Trophoblast cell (in vitro differentiated cells and primary cell): ENCODE results near the gene TAF1A.

Source experiments
- DNase-seq, 2 donors: peaks; one replicate each; pipeline ENCODE4 v3.0.0-alpha.2; 2016
- H2AFZ ChIP-seq: 2 replicates; pipeline ENCODE4 v1.6.1; 2013; ENCODE audit warnings: low read length, moderate library complexity, mild to moderate bottlenecking; ENCODE audit not compliant: insufficient read depth, poor library complexity
- H2AK5ac ChIP-seq: 2 replicates; pipeline ENCODE4 v1.6.1; 2013; ENCODE audit warnings: mild to moderate bottlenecking, low read length
- H2BK120ac ChIP-seq: 2 replicates; pipeline ENCODE4 v1.6.1; 2013; ENCODE audit warnings: low read length, mild to moderate bottlenecking, moderate library complexity; ENCODE audit not compliant: insufficient read depth, poor library complexity
- H2BK12ac ChIP-seq: 2 replicates; pipeline ENCODE4 v1.6.1; 2013; ENCODE audit warnings: mild to moderate bottlenecking, low read length, moderate library complexity
- H2BK5ac ChIP-seq: 2 replicates; pipeline ENCODE4 v1.6.1; 2013; ENCODE audit warnings: low read length, low read depth, moderate library complexity, mild to moderate bottlenecking; ENCODE audit not compliant: poor library complexity
- H3K14ac ChIP-seq: 2 replicates; pipeline ENCODE4 v1.6.1; 2013; ENCODE audit warnings: mild to moderate bottlenecking, low read length
- H3K18ac ChIP-seq: 2 replicates; pipeline ENCODE4 v1.6.1; 2013; ENCODE audit warnings: mild to moderate bottlenecking, low read length
- H3K23ac ChIP-seq: 2 replicates; pipeline ENCODE4 v1.6.1; 2013; ENCODE audit warnings: low read length
- H3K27ac ChIP-seq: 2 replicates; pipeline ENCODE4 v1.5.1; 2013; ENCODE audit warnings: low read depth, mild to moderate bottlenecking, inconsistent platforms, low read length, moderate library complexity
- H3K27me3 ChIP-seq: 2 replicates; pipeline ENCODE4 v1.6.1; 2013; ENCODE audit warnings: inconsistent platforms, mild to moderate bottlenecking, low read length, moderate library complexity; ENCODE audit not compliant: insufficient read depth
- H3K36me3 ChIP-seq, 2 experiments: 1 replicate in 1 of 2; 2 replicates in 1 of 2; pipeline ENCODE4 v1.6.1; 2013; ENCODE audit warnings: low read length in 2 of 2, mild to moderate bottlenecking in 2 of 2, moderate library complexity in 1 of 2; ENCODE audit not compliant: insufficient read depth in 2 of 2, control insufficient read depth in 1 of 2
- H3K4ac ChIP-seq: 2 replicates; pipeline ENCODE4 v1.6.1; 2013; ENCODE audit warnings: low read depth, mild to moderate bottlenecking, low read length, moderate library complexity
- H3K4me1 ChIP-seq, 2 experiments: 1 replicate in 1 of 2; 2 replicates in 1 of 2; pipeline ENCODE4 v1.6.1; 2013; ENCODE audit warnings: low read length in 2 of 2, mild to moderate bottlenecking in 2 of 2, moderate library complexity in 1 of 2; ENCODE audit not compliant: insufficient read depth in 2 of 2, control insufficient read depth in 1 of 2
- H3K4me2 ChIP-seq: 2 replicates; pipeline ENCODE4 v1.6.1; 2013; ENCODE audit warnings: inconsistent platforms, mild to moderate bottlenecking, low read length, moderate library complexity
- H3K4me3 ChIP-seq: 2 replicates; pipeline ENCODE4 v1.5.1; 2013; ENCODE audit warnings: mild to moderate bottlenecking, low read depth, low read length, inconsistent platforms
- H3K79me1 ChIP-seq: one replicate; pipeline ENCODE4 v1.6.1; 2013; ENCODE audit warnings: low read length
- H3K79me2 ChIP-seq: 2 replicates; pipeline ENCODE4 v1.6.1; 2013; ENCODE audit warnings: low read length, mild to moderate bottlenecking; ENCODE audit not compliant: control insufficient read depth, insufficient read depth, poor library complexity
- H3K9ac ChIP-seq: 2 replicates; pipeline ENCODE4 v1.6.1; 2013; ENCODE audit warnings: mild to moderate bottlenecking, low read length
- H3K9me3 ChIP-seq: 2 replicates; pipeline ENCODE4 v1.6.1; 2013; ENCODE audit warnings: low read depth, mild to moderate bottlenecking, control low read depth, inconsistent platforms, low read length; ENCODE audit not compliant: insufficient read depth
- H4K12ac ChIP-seq: 2 replicates; pipeline ENCODE4 v1.6.1; 2013; ENCODE audit warnings: low read depth, mild to moderate bottlenecking, low read length, moderate library complexity
- H4K8ac ChIP-seq: 2 replicates; pipeline ENCODE4 v1.6.1; 2013; ENCODE audit warnings: low read depth, mild to moderate bottlenecking, low read length, moderate library complexity
- H4K91ac ChIP-seq: one replicate; pipeline ENCODE4 v1.6.1; 2013; ENCODE audit warnings: low read depth, mild to moderate bottlenecking, low read length, moderate library complexity
- WGBS: extraction: QIAGEN DNeasy Blood & Tissue Kit; methylation state at CpG from one replicate; pipeline ENCODE4 v1.1.7; 2013; ENCODE audit warnings: missing lambda C conversion rate; ENCODE audit not compliant: insufficient read length, insufficient coverage; ENCODE audit errors: extremely low coverage; 5-methylcytosine and 5-hydroxymethylcytosine counted together

The TAF1A gene

GRCh38 chr1:222622765-222623164 is 33.0 kb upstream of the TAF1A start:
- Histone ChIP-seq H2BK5ac (no peak overlapping the region), H3K27ac (no peak overlapping the region), H3K18ac (no peak overlapping the region), H2BK120ac (no peak overlapping the region), H3K79me2 (peaks cover 3% of the 10 kb centered on the region), H2AK5ac (no peak overlapping the region), H3K4me2 (no peak overlapping the region), H3K4me3 (no peak overlapping the region), H3K4me1 (peaks cover 0 to 5% of the 10 kb centered on the region in 2 experiments), H3K23ac (no peak overlapping the region), H2BK12ac (no peak overlapping the region), H2AFZ (no peak overlapping the region), H4K91ac (no peak overlapping the region), H3K27me3 (no peaks in the 10 kb centered on the region), H3K14ac (no peak overlapping the region), H3K4ac (no peak overlapping the region), H4K8ac (no peak overlapping the region), H3K36me3 (peaks cover 0 to 7% of the 10 kb centered on the region in 2 experiments), H3K9ac (no peak overlapping the region), H4K12ac (no peak overlapping the region), H3K9me3 (no peaks in the 10 kb centered on the region), H3K79me1 (peaks cover 3% of the 10 kb centered on the region)
- no peak for DNase-seq
- WGBS = no CpG with 5 or more reads among the region's 5 CpGs

- no peak overlapping the region for H3K4me2 ChIP-seq
- H3K36me3 ChIP-seq = no peaks in the 10 kb centered on the region
- no peak overlapping the region for H3K4ac ChIP-seq
- no peak overlapping the region for H4K91ac ChIP-seq
- peaks cover 7% of the 10 kb centered on the region for H3K79me1 ChIP-seq
- no peak overlapping the region for H3K14ac ChIP-seq
- H3K4me1 ChIP-seq = peaks cover 0 to 9% of the 10 kb centered on the region in 2 experiments
- peaks cover 3% of the 10 kb centered on the region for H3K79me2 ChIP-seq
- H2BK12ac ChIP-seq = no peak overlapping the region
- no peak overlapping the region for H3K18ac ChIP-seq
- no peak overlapping the region for H4K12ac ChIP-seq
- DNase-seq = no peak
- no peak overlapping the region for H2AFZ ChIP-seq
- no peak overlapping the region for H3K9ac ChIP-seq
- no peak overlapping the region for H3K23ac ChIP-seq
- no peak overlapping the region for H3K4me3 ChIP-seq
- H2BK5ac ChIP-seq = no peak overlapping the region
- H3K9me3 ChIP-seq = no peaks in the 10 kb centered on the region
- no peak overlapping the region for H2AK5ac ChIP-seq
- H3K27me3 ChIP-seq = no peaks in the 10 kb centered on the region
- WGBS = no CpG with 5 or more reads among the region's 2 CpGs
- no peak overlapping the region for H3K27ac ChIP-seq
- no peak overlapping the region for H4K8ac ChIP-seq
- no peak overlapping the region for H2BK120ac ChIP-seq
These were observed 30.8 kb upstream of the TAF1A start for GRCh38 chr1:222620566-222620965.

- no peak overlapping the region for H3K4ac ChIP-seq
- H2AFZ ChIP-seq = peak overlapping the region; percentile 30
- H4K8ac ChIP-seq = no peak overlapping the region
- H2BK5ac ChIP-seq = no peak overlapping the region
- no peak overlapping the region for H3K18ac ChIP-seq
- no peak overlapping the region for H4K12ac ChIP-seq
- peak overlapping the region; percentile 79 for H3K9ac ChIP-seq
- H3K79me2 ChIP-seq = peaks cover 3% of the 10 kb centered on the region
- H3K23ac ChIP-seq = no peak overlapping the region
- peaks cover 0 to 9% of the 10 kb centered on the region in 2 experiments for H3K4me1 ChIP-seq
- no peaks in the 10 kb centered on the region for H3K27me3 ChIP-seq
- H3K14ac ChIP-seq = no peak overlapping the region
- no peak overlapping the region for H3K27ac ChIP-seq
- peak overlapping the region; percentile 97 for H3K4me2 ChIP-seq
- H3K9me3 ChIP-seq = no peaks in the 10 kb centered on the region
- no peak overlapping the region for H2BK12ac ChIP-seq
- H3K4me3 ChIP-seq = peak overlapping the region; percentile 96
- DNase-seq = peak in 1 of 2 donors; percentile 39
- H2AK5ac ChIP-seq = no peak overlapping the region
- no peak overlapping the region for H2BK120ac ChIP-seq
- no peaks in the 10 kb centered on the region for H3K36me3 ChIP-seq
- peaks cover 7% of the 10 kb centered on the region for H3K79me1 ChIP-seq
- no peak overlapping the region for H4K91ac ChIP-seq
- no CpG with 5 or more reads among the region's 20 CpGs for WGBS
These were observed 29.3 kb upstream of the TAF1A start for GRCh38 chr1:222618880-222619596.

GRCh38 chr1:222618001-222618879 is 28.5 kb upstream of the TAF1A start, which contains the start of gene MIA3:
Gene MIA3 (plus strand): TSS chr1:222618097. CDS start chr1:222618111, 14 bp downstream.
- peak in 1 of 2 donors; percentile 10 for DNase-seq
- peak within 1 kb of the TSS; percentile 10 for H3K4ac ChIP-seq
- H4K91ac ChIP-seq = peak within 1 kb of the TSS; percentile 67
- no peak within 1 kb of the TSS for H3K27ac ChIP-seq
- H3K23ac ChIP-seq = no peak within 1 kb of the TSS
- H3K4me1 ChIP-seq = peaks cover 0 to 9% of the 10 kb centered on the region in 2 experiments
- peak within 1 kb of the TSS; percentile 79 for H3K9ac ChIP-seq
- WGBS = no CpG with 5 or more reads among the region's 81 CpGs
- H3K4me3 ChIP-seq = peak within 1 kb of the TSS; percentile 96
- H4K8ac ChIP-seq = peak within 1 kb of the TSS; percentile 78
- H2BK5ac ChIP-seq = no peak within 1 kb of the TSS
- H2AK5ac ChIP-seq = no peak within 1 kb of the TSS
- H3K36me3 ChIP-seq = no peaks in the 10 kb centered on the region
- no peaks in the 10 kb centered on the region for H3K9me3 ChIP-seq
- peaks cover 3% of the 10 kb centered on the region for H3K79me2 ChIP-seq
- H3K27me3 ChIP-seq = no peaks in the 10 kb centered on the region
- no peak within 1 kb of the TSS for H2BK12ac ChIP-seq
- H2AFZ ChIP-seq = peak within 1 kb of the TSS; percentile 99
- peak within 1 kb of the TSS; percentile 1 for H2BK120ac ChIP-seq
- H3K4me2 ChIP-seq = peak within 1 kb of the TSS; percentile 97
- H3K14ac ChIP-seq = peak within 1 kb of the TSS; percentile 83
- H3K18ac ChIP-seq = peak within 1 kb of the TSS; percentile 90
- H3K79me1 ChIP-seq = peaks cover 7% of the 10 kb centered on the region
- H4K12ac ChIP-seq = peak within 1 kb of the TSS; percentile 35
